K562 (cell line): ENCODE measurements around the gene XPO6. TPM values are rescaled to one million over a fixed set of nuclear protein-coding genes. Genes with fewer than 3 reads are reported as not detected.

Experiments used
- ASH1L ChIP-seq: fragments of 450-650 bp; IDR thresholded peaks from 2 replicates; pipeline ENCODE4 v1.6.1; 2018; ENCODE audit warnings: borderline replicate concordance, mild to moderate bottlenecking, low read depth; ENCODE audit not compliant: partially characterized antibody
- ATF1 ChIP-seq, 2 experiments: fragments of 450-650 bp in 1 of 2; IDR thresholded peaks; 2 replicates each; pipeline ENCODE4 v1.6.1; 2016; ENCODE audit warnings: missing compliant biosample characterization in 1 of 2, missing genetic modification characterization in 1 of 2
- BRD9 ChIP-seq: fragments of 450-650 bp; IDR thresholded peaks from 2 replicates; pipeline ENCODE4 v1.6.1; 2018; ENCODE audit warnings: low read depth; ENCODE audit not compliant: partially characterized antibody
- CBFA2T2 ChIP-seq: fragments of 450-650 bp; conservative IDR thresholded peaks from 2 replicates; pipeline ENCODE4 v1.6.1; 2017; ENCODE audit warnings: mild to moderate bottlenecking
- CHCHD3 ChIP-seq: fragments of 250-450 bp; sonication (Bioruptor Pico); IDR thresholded peaks from 2 replicates; pipeline ENCODE4 v2.1.2; 2022; ENCODE audit warnings: mild to moderate bottlenecking
- CREM ChIP-seq: IDR thresholded peaks from 2 replicates; pipeline ENCODE4 v1.6.1; 2014; ENCODE audit warnings: antibody characterized with exemption, low read depth
- DDX20 ChIP-seq: fragments of 450-650 bp; IDR thresholded peaks from 2 replicates; pipeline ENCODE4 v1.6.1; 2016; ENCODE audit warnings: missing genetic modification characterization, low read depth, mild to moderate bottlenecking, missing compliant biosample characterization, moderate library complexity
- ELF2 ChIP-seq: fragments of 250-450 bp; sonication (Bioruptor Pico); IDR thresholded peaks from 2 replicates; pipeline ENCODE4 v1.5.0; 2021; ENCODE audit warnings: mild to moderate bottlenecking
- ETV6 ChIP-seq, 3 experiments: fragments of 150-350 bp in 1 of 3; sonication (generic) in 1 of 3; formaldehyde crosslinking in 1 of 3; IDR thresholded peaks; 2 replicates each; pipeline versions ENCODE4 v1.6.1 to v1.8.0; 2014 to 2022; ENCODE audit warnings: borderline replicate concordance in 2 of 3, low read depth in 2 of 3, antibody characterized with exemption in 1 of 3, low read length in 1 of 3, mild to moderate bottlenecking in 1 of 3, missing genetic modification reagents in 1 of 3
- HDAC1 ChIP-seq, 2 experiments: fragments of 450-650 bp; IDR thresholded peaks; 2 replicates each; pipeline ENCODE4 v1.6.1; 2016 to 2017; ENCODE audit warnings: inconsistent platforms in 1 of 2, mild to moderate bottlenecking in 1 of 2, moderate library complexity in 1 of 2
- HNRNPL ChIP-seq: fragments of 200-400 bp; formaldehyde crosslinking; IDR thresholded peaks from 2 replicates; pipeline ENCODE4 v1.6.1; 2017; ENCODE audit warnings: low read depth, mild to moderate bottlenecking, low read length
- KAT2B ChIP-seq: IDR thresholded peaks from one replicate; pipeline ENCODE4 v1.6.1; 2012; ENCODE audit warnings: low read depth, mild to moderate bottlenecking, control low read depth, inconsistent platforms, low read length, moderate library complexity
- KDM2B ChIP-seq: fragments of 250-450 bp; sonication (Bioruptor Pico); IDR thresholded peaks from 2 replicates; pipeline ENCODE4 v1.8.0; 2021; ENCODE audit warnings: mild to moderate bottlenecking, moderate library complexity
- KHSRP ChIP-seq: fragments of 450-650 bp; IDR thresholded peaks from 2 replicates; pipeline ENCODE4 v1.6.1; 2017
- KLF16 ChIP-seq: IDR thresholded peaks from 2 replicates; pipeline ENCODE4 v1.6.1; 2016; ENCODE audit warnings: antibody characterized with exemption
- MEF2D ChIP-seq: conservative IDR thresholded peaks from 2 replicates; pipeline ENCODE4 v1.6.1; 2016; ENCODE audit warnings: low read depth, missing genetic modification characterization, missing compliant biosample characterization
- MYBL2 ChIP-seq, 2 experiments: fragments of 450-650 bp in 1 of 2; sonication (generic) in 1 of 2; formaldehyde crosslinking in 1 of 2; IDR thresholded peaks; 2 replicates each; pipeline versions ENCODE4 v1.6.1 to v1.8.1; 2017 to 2022; ENCODE audit warnings: borderline replicate concordance in 1 of 2, inconsistent platforms in 1 of 2, low read depth in 1 of 2, mild to moderate bottlenecking in 1 of 2, missing genetic modification reagents in 1 of 2, moderate library complexity in 1 of 2
- NRF1 ChIP-seq, 2 experiments: fragments of 450-650 bp; IDR thresholded peaks in 1 of 2; conservative IDR thresholded peaks in 1 of 2; 2 replicates each; pipeline ENCODE4 v1.6.1; 2014; ENCODE audit warnings: mild to moderate bottlenecking in 2 of 2
- PHF20 ChIP-seq: fragments of 450-650 bp; IDR thresholded peaks from 2 replicates; pipeline ENCODE4 v1.6.1; 2018; ENCODE audit not compliant: partially characterized antibody
- POLR2AphosphoS5 ChIP-seq: IDR thresholded peaks from 2 replicates; pipeline ENCODE4 v1.6.1; 2011; ENCODE audit warnings: mild to moderate bottlenecking, low read depth, low read length, moderate library complexity; ENCODE audit not compliant: control insufficient read depth, insufficient read depth
- POLR2G ChIP-seq: fragments of 200-400 bp; formaldehyde crosslinking; IDR thresholded peaks from 2 replicates; pipeline ENCODE4 v1.6.1; 2017; ENCODE audit warnings: low read depth, mild to moderate bottlenecking, antibody characterized with exemption, low read length, moderate library complexity
- SIRT6 ChIP-seq: IDR thresholded peaks from one replicate; pipeline ENCODE4 v1.6.1; 2012; ENCODE audit warnings: low read depth, mild to moderate bottlenecking, control low read depth, inconsistent platforms, low read length, moderate library complexity
- SMARCE1 ChIP-seq: fragments of 450-650 bp; IDR thresholded peaks from 2 replicates; pipeline ENCODE4 v1.7.1; 2016; ENCODE audit warnings: mild to moderate bottlenecking
- TRIM24 ChIP-seq, 2 experiments: fragments of 450-650 bp; IDR thresholded peaks; 2 replicates each; pipeline ENCODE4 v1.6.1; 2016
- ZBTB2 ChIP-seq: fragments of 450-650 bp; IDR thresholded peaks from 2 replicates; pipeline ENCODE4 v1.6.1; 2016; ENCODE audit warnings: antibody characterized with exemption
- ZFP30 ChIP-seq: fragments of 250-450 bp; sonication (Bioruptor Pico); IDR thresholded peaks from 2 replicates; pipeline ENCODE4 v1.8.0; 2022; ENCODE audit warnings: moderate library complexity, mild to moderate bottlenecking, inconsistent platforms, borderline replicate concordance
- ZNF143 ChIP-seq: sonication (generic); formaldehyde crosslinking; IDR thresholded peaks from 2 replicates; pipeline ENCODE4 v1.9.0; 2022; ENCODE audit warnings: mild to moderate bottlenecking, missing genetic modification reagents
- polyA plus RNA-seq, 8 experiments: library from polyadenylated mRNA; depleted of rRNA in 4 of 8; stranded (reverse) in 5 of 8; unstranded in 3 of 8; fragments of >200 nt; fragmentation: Nextera tagmentation in 2 of 8; fragmentation: Illumina TruSeq in 1 of 8; extraction: Ambion mirVana in 2 of 8; extraction: Trizol in 1 of 8; gene quantifications; 2 replicates each; pipeline versions ENCODE4 v1.2.1 to v1.2.3, GENCODE V29; 2011 to 2014; ENCODE audit warnings: inconsistent platforms in 1 of 8, missing spikeins in 1 of 8
- total RNA-seq, 7 experiments: library from RNA; depleted of rRNA in 6 of 7; stranded (reverse); fragments of >200 nt in 6 of 7; fragmentation: Illumina TruSeq in 2 of 7; extraction: Trizol in 2 of 7; gene quantifications; 2 replicates each; pipeline versions ENCODE4 v1.2.1 to v1.2.3, GENCODE V29; 2011 to 2021; ENCODE audit warnings: low replicate concordance in 1 of 7

Gene XPO6
- total and polyA plus RNA-seq, 9 of the 15 experiments (the other 6 are each of a cell fraction or from before 2014, with no cell fraction given): 11.2 to 196 (median 119) TPM

GRCh38 chr16:28211758-28212531, at the start of gene XPO6 (continued):
- TF ChIP-seq ZNF143 (CRISPR knock-in tag) (no peak), KDM2B (no peak), DDX20 (tag) (no peak), TRIM24 (IDR thresholded peaks at IDR 0.05) (0 out of 4 replicates have a peak, but pooled peaks of 1 of the 2 experiments have one; percentile 9), KAT2B (no peak), BRD9 (no peak), POLR2G (peak; percentile 86), ATF1 (CRISPR knock-in tag; IDR thresholded peaks at IDR 0.05) (no peak), ATF1 (tag; IDR thresholded peaks at IDR 0.05) (peak; percentile 89), ZBTB2 (no peak), HDAC1 (IDR thresholded peaks at IDR 0.05) (peak in 1 of 2 experiments; percentile 95; a peak in 2 of 4 replicates), ELF2 (no peak), MYBL2 (IDR thresholded peaks at IDR 0.05; ENCODE audit: low read depth) (no peak; the same call in 1 of the 2 replicates), MYBL2 (CRISPR knock-in tag; IDR thresholded peaks at IDR 0.05; ENCODE audit: borderline replicate concordance) (no peak), POLR2AphosphoS5 (no peak), SMARCE1 (no peak), ZFP30 (CRISPR knock-in tag) (no peak), ASH1L (no peak), CBFA2T2 (no peak), CHCHD3 (CRISPR knock-in tag) (no peak), HNRNPL (no peak), MEF2D (tag) (0 out of 2 replicates have a peak, but pooled peaks have one; percentile 29), KHSRP (no peak), ETV6 (IDR thresholded peaks at IDR 0.05; ENCODE audit: borderline replicate concordance in 1 of 2, low read depth in 2 of 2, low read length in 1 of 2) (no peak), ETV6 (CRISPR knock-in tag; IDR thresholded peaks at IDR 0.05; ENCODE audit: borderline replicate concordance) (no peak; the same call in 1 of the 2 replicates), NRF1 (conservative IDR thresholded peaks at IDR 0.05 in 1 of 2, IDR thresholded peaks at IDR 0.05 in 1 of 2) (peak; percentile 68 to 71), PHF20 (peak; percentile 77), SIRT6 (no peak), KLF16 (peak; percentile 93), CREM (peak; percentile 83)
